AG08396 (cell line): ENCODE results near the gene ZNF181.

Experiments
- DNase-seq: peaks from one replicate; pipeline ENCODE4 v3.0.0; 2012; ENCODE audit warnings: low spot score, mixed read lengths

Gene ZNF181

DNA sequence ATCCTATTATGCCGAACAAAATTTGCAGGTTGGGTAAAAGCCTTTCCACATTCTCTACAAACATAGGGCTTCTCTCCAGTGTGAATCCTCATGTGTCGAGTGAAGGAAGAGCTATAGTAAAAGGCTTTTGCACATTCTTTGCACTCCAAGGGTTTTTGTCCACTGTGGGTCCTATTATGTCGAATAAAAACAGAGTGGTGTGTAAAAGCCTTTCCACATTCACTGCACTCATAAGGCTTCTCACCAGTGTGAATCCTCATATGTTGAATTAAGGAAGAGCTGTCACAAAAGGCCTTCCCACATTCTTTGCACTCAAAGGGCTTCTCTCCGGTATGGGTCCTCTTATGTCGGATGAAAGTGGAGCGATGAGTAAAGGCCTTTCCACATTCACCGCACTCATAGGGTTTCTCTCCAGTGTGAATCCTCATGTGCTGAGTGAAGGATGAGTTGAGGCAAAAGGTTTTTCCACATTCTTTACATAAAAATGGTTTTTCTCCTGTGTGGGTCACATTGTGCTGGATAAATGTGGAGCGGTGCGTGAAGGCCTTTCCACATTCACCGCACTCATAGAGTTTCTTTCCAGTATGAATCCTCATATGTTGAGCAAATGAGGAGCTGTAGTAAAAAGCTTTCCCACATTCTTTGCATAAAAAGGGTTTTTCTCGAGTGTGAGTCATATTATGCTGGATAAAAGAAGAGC is 25.3 kb downstream of the ZNF181 start:
- DNase-seq = no peak

DNA sequence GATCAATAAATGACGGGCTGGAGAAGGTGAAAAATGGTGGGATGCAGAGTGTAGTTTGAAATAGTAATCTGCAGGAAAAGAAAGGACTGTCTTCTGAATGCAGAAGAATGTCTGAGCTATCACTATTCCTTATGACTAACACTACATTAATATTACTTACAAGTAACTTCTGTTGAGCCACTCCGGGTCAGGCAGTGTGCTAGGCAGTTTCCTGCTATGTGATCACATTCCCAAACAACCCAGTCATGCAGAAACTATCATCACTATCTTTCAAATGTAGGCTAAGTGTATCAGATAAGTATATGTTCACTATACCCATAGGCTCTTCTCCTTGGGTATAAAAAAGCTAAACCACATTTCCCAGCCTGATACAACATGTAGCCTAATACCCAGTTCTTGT is 32.3 kb downstream of the ZNF181 start:
- DNase-seq = peak; percentile 9

DNA sequence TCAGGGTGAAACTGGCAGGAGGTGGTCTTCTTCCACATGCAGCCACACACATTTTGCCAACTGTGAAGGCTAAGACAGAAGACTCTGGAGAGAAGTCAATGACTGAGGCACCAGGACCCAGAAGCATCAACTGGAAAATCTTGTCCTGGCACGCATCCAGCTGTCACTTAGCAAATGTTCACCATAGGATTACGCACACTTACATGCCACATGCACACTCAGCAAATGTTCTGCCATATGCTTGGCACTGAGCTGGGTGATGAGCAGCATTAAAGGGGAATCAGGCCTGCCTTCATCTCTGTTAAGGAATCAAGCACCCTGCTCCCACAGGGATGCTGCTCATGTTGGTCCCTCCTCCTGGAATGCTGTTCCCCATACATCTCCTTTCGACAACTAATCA is 33.9 kb downstream of the ZNF181 start:
- no peak for DNase-seq

DNA sequence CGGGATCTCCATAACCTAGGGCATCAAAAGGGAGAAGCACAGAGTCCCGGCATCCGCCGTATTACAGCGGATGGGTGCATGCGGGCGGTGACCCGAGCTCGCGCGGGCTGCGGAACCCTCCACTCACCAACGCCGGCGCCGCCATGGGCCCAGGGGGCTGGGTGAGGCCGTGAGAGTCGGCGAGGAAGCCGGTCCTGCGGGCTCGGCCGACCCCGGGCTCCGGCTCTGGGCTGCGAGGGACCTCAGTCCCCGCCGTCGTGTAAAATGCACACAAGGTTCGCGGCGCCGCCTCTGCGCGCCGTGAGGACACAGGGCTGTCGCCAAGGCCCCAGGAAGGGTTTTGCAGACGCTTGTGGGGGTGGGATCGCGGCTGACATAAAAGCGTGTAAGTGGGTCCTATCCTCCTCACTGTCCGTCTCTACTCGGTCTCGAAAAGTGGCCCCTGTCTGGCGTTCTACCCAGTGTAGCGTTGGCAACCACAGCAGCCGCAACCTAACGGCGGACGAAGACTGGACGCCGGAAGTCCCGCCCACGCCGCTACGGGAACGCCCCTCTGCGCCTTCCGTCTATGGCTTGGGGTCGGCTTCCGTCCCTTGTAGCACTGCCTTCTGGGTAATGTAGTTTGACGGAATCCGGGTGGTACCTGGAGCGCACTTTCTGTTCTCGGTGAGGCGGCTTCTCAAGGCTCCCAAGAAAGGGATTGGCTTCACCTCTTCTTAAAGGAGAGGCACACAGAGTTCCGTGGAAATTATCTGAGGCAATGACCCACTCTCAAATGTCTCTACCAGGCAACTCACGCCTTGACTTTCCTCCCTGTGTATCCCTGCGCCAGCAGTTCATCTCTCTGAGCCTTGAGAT is 38.9 kb downstream of the ZNF181 start, which contains the start of gene ZNF599:
Gene ZNF599 (minus strand): TSS at position 519 of the 858 bp plus-strand sequence. CDS start 374 bp downstream, at position 145.
- DNase-seq = peak; percentile 91

DNA sequence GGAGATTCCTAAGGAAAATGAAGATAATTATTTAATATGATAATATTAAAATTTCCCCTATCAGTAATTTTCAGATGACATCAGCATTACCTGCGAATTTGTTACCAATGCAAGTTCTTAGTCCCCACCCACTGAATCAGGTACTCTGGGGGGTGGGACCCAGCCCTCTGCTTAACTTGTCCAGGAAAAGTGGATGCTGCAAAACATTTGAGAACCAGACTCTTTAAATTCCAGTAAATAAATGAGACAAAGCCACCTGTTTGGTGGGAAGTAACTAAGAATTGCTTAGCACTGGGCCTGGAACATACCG is 39.5 kb downstream of the ZNF181 start:
- no peak for DNase-seq

DNA sequence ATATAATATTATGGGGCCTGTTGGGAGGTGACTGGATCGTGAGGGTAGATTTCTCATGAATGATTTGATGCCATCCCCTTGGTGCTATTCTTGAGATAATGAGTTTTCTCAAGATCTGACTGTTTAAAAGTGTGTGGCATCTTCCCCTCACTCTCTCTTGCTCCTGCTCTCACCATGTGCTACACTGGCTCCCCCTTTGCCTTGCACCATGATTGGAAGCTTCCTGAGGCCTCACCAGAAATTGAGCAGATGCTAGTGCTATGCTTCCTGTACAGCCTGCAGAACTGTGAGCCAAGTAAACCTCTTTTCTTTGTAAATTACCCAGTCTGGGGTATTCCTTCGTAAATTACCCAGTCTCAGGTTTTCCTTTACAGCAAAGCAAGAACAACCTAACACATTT is 40.8 kb downstream of the ZNF181 start:
- no peak for DNase-seq

DNA sequence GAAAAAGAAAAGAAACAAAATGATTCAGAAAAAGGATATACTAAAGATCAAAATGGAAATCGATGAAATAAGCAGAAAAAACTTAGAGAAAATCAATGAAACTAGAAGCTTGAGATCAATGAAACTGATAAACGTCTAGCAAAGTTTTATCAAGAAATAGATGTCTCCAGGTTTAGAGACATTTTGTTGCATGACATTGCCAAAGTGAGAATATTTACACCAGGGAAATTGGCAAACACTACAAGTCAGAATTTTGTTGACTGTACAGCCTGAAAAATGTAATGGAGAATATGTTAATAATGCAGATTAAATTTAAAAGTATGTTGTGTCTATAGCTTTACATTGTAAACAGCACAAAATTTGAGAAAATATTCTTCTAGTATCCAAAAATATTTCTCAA is 44.3 kb downstream of the ZNF181 start:
- DNase-seq = no peak

DNA sequence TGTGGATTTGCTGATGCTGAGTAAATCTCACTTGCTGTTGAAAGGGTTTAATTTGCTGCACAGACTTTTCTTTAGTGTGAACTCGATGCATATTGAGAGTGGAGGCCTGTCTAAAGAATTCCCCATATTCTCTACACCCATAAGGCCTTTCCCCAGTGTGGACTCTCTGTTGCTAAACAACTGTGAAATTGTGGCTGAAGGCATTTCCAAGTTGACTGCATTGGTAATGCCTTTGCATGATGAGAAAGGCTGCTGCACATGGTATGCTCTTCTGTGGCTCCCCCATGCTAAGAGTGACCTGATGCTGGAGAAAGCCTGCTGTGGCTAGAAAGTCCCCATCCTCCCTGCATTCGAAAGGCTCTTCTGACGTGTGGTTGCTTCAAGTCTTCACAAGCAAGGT is 45.6 kb downstream of the ZNF181 start:
- DNase-seq = no peak

DNA sequence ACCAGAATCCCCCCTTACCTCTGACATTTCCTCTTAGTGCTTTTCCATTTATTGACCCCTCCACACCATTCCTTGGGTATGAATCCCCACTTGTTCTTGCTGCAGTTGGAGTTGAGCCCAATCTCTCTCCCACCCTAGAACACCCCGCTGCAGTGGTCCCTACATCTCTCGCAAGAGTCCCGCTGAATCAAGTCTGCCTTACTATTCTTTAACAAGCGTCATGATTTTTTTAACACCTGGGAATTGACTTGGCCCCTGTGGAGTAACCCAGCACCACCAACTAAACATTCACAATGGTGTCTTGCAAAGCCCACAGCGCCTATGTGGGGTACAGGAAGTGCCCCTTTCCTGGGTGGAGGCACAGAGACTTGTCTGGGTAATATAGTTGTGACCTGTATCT is 52.2 kb downstream of the ZNF181 start:
- DNase-seq = no peak

DNA sequence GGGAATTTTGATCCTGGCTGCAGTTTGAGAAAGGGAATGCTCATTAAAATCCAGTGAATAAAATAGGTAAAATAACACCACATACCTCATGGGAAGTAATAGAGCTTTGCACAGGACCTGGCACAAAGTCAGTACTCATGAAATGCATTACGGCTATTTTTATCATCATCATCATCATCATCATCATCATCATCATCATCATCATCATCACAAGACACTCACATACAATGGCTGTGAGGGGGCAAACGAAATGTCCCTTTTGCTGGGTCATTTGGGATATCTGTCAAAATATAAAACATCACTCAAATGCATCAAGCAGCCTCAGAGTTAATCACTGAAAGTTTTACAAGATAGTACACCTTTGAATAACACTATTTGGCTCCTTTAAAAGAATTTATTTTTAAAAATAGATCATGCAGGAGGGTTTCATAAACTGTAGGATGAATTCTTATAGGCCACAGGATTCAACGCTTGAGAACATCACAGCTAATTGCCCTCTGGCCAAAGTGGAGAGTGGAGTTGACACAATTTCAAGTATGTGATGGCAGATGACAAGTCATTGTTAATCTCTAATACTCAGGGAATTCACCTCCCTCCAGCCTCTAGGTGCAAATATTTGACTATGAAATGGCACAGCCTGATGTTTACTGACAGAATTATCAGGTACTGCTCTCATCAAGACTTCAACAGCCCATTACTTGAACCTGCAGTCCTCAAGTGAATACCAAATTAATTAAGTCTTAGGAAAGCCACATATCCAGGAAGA is 53.2 kb downstream of the ZNF181 start:
- no peak for DNase-seq

DNA sequence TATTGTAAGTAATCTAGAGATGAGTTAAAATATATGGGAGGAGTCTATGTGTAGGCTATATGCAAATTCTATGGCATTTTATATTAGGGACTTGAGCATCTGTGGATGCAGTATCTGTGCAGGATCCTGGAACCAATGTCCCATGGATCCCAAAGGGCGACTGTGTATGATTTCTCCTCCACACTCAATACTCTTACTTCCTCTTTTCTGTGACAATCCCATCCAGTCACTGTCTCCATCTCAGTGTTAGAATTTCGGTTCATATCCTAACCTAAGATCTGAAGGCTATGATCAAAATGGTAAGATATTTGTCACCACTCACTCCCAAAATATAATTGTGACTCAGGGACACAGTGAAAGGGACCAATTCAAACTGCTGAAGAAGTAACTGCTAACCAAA is 54.0 kb downstream of the ZNF181 start:
- no peak for DNase-seq

DNA sequence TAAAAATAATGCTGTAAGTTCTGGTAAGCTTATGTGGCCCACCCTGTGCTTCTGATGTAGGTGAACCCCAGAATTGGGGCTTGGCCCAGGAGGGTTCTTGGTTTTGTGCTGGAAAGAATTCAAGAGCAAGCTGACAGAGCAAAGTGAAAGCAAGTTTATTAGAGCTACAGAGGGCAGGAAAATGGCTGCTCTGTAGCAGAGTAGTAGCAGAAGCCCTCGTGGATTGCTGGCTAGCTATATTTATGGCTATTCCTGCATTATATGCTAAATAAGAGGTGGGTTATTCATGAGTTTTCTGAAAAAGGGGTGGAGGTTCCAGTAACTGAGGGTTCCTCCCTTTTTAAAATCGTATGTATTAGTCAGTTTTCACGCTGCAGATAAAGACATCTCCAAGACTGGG is 59.5 kb downstream of the ZNF181 start:
- DNase-seq = no peak

DNA sequence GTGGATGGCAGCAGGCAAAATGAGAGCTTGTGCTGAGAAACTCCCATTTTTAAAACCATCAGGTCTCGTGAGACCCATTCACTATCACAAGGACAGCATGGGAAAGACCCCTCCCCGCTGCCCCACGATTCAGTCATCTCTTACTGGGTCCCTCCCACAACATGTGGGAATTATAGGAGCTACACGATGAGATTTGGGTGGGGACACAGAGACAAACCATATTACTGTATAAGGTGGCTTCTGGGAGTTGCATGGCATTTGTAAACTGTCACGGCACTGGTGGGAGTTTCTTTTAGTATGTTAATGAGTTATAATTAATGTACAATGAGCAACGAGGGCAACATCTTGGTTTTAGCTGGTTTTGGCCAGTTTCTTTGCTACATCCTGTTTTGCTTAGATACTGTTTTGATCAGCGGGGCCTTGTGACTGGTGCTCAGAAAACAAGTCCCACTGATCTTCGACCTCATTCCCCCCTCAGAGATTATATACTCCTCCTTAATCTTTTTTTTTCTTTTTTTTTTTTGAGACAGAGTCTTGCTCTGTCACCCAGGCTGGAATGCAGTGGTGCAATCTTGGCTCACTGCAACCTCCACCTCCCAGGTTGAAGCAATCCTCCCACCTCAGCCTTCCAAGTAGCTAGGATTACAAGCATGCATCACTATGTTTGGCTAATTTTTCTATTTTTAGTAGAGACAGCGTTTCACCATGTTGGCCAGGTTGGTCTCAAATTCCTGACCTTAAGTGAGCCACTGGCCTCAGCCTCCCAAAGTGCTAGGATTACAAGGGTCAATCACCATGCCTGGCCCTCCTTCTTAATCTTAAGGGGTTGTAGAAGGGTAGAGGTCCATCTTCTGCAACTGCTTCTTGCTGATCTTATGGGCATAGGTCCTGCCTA is 60.3 kb downstream of the ZNF181 start:
- DNase-seq = no peak
